Measurements from ENCODE around the gene TTC16.
"Not testable (repeated sequence)": the region's sequence is repeated elsewhere in the genome, so short reads cannot be mapped to it uniquely, and the experiment has no call there.

TTC16 gene

DNA sequence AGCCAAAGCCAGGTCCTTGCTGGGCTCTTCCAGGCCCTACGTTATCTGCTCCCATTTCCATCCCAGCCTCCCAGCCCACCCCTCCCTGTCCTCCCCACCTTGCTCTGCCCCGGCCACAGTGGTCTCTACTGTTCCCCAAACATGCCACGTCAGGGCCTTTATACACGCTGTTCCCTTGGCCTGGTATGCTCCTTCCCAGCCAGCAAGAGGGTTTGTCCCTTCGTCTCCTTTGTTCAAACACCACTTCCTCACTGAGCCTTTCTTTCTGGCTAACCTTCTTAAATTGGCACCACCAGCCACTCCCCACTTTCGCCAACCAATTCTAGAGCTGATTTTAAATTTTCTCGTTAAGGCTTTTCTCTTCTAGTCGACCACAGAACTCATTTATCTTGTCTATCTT is 52.8 kb downstream of the TTC16 start:
- no peak for DNase-seq (ENCODE audit: low spot score)

DNA sequence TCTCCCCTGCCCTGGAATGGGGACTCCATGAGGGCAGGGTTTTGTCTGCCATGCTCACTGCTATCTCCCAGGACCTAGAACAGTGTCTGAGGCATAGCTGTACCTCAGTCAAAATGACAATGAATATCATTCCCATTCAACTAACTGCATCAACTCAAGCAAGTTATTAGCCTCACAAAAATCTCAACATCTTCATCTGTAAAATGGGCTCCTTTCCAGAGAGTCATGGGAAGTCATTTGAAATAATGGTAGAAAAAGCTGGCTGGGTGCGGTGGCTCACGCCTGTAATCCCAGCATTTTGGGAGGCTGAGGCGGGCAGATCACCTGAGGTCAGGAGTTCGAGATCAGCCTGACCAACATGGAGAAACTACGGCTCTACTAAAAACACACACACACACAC is 53.2 kb downstream of the TTC16 start:
- no peak for DNase-seq (ENCODE audit: low spot score)

DNA sequence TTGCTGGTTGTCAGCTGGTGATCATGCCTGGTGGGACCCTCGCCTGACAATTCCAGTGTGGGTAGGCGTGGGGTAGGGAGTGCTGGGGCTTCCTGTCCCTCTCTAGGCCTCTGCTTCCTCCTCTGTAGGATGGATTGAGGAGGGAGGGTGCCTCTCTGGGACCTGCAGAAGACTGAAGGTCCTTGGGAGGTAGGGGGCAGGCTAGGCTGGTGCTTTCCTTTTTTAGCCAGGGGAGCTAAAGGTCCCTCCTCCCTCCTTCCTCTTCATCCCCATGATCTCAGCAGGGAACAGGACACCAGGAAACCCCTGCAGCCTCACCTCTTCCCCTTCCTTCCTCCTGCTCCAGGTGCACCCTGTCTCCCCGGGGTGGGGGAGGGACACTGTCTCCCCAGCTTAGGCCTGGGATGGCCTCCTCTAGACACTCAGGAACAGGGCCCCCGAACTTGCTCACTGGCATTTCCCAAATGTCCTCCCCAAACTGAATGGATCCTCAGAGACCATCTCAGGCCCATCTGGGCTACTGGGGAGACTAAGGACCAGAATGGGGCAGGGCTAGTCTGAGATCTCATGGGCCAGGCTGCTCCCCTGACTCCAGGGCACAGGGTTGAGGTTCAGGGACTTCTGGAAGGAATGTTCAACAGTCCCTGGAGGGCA is 54.2 kb downstream of the TTC16 start:
- no peak for DNase-seq (ENCODE audit: low spot score)

DNA sequence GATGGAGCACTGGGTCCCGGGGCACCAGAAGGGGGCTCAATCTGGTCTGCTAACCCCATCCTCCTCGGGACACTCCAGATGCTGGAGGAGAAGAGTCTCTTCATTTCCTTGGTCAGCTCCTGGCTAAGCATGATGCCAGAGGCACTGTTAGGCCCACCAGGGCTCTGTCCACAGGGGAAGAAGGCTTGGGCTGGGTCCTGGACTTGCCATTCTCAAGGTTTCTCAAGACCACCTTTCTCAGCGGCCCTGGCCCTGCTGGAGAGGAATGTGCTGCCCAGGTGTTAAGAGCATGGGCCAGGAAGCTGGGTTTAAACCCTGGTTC is 54.7 kb downstream of the TTC16 start:
- DNase-seq (ENCODE audit: low spot score), result no peak

GRCh38 chr9:127770905-127771569 is 55.2 kb downstream of the TTC16 start:
- DNase-seq (ENCODE audit: low spot score), result peak; percentile 97

DNA sequence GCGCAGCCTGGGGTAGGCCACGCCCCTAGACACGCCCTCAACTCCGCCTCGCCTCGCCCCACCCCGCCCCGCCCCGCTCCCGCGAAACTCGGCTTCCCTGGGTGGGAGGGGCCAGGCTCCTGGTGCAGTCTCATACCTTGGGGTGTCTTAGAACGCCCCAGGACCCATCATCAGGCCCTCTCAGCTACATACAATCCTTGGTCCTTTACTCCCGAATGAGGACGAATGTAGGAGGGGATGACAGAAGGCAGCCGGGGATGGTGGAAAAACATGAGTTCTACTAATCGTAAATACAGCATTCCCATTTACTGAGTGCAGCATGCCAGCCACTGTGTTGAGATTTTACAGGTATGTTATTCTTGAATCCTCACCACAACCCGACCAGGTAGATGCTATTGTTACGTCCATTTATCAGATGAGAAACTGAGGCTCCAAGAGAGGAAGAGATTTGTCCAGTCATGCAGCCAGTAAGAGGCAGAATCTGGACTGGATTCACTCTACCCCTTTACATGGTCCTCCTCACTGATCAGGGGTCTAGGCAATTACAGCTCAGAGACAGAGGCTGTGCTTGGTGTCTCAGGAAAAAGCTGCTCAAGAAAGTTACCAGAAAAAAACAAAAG is 55.8 kb downstream of the TTC16 start:
- no peak for DNase-seq (ENCODE audit: low spot score)

DNA sequence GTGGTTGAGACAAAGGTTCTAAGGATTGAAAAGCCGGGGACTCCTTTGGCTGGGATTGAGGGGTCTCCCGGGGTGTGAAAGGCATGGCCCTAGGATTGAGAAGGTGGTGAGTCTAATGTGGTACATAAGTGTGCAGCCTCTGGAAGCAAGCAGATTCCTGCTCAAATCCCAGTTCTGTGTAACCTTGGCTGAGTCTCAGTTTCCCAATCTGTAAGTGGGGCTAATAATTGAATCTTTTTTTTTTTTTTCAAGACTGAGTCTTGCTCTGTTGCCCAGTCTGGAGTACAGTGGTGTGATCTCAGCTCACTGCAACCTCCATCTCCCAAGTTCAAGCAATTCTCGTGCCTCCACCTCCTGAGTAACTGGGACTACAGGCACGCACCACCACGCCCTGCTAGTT is 56.7 kb downstream of the TTC16 start:
- DNase-seq (ENCODE audit: low spot score), result no peak

GRCh38 chr9:127773272-127773671 is 57.4 kb downstream of the TTC16 start:
- DNase-seq (ENCODE audit: low spot score), result no peak

DNA sequence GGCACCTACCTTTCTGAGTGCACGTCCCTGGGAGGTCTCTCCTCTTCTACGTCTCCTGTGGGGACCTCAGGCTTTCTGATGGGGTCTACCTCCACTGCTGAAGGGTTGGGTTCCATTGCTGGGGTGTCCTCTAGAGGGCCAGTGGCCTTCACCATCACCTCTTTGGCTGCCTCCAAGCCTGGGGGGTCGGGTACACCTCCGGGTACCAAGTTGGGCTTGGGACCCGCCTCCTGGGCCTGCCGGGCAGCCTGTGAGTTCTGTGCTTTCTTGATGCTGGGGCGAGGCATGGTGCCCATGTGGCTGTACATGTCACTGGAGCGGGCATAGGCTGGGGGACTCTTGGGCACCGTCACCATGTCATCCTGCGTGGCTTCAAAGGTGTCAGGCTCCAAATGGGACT is 58.1 kb downstream of the TTC16 start:
- no peak for DNase-seq (ENCODE audit: low spot score)

- no peak for DNase-seq (ENCODE audit: low spot score)
These were observed 60.5 kb downstream of the TTC16 start for GRCh38 chr9:127776195-127776923.

DNA sequence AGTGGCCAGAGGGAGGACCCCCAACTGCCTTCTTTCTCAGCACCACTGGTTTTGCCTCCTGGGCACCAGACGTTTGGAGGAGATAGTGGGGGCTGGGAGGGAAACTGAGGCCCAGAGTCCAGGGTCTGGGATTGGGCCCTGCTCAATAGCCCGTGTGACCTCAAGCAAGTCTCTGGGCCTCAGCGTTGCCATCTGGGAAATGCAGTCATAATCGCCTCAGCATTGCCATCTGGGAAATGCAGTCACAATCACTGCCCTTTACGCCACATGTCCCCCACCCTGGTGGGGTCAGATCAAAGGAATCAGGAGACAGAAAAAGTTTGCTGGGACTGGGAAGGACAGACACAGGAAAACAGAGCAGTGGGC is 61.0 kb downstream of the TTC16 start:
- DNase-seq (ENCODE audit: low spot score), result no peak

- DNase-seq (ENCODE audit: low spot score), result no peak
These were observed 61.6 kb downstream of the TTC16 start for GRCh38 chr9:127777368-127777980.

GRCh38 chr9:127778280-127779135 is 62.6 kb downstream of the TTC16 start, which contains the start of gene SH2D3C:
SH2D3C (minus strand) TSS chr9:127778666; CDS start chr9:127778627, 39 bp downstream.
- DNase-seq (ENCODE audit: low spot score), result no peak

DNA sequence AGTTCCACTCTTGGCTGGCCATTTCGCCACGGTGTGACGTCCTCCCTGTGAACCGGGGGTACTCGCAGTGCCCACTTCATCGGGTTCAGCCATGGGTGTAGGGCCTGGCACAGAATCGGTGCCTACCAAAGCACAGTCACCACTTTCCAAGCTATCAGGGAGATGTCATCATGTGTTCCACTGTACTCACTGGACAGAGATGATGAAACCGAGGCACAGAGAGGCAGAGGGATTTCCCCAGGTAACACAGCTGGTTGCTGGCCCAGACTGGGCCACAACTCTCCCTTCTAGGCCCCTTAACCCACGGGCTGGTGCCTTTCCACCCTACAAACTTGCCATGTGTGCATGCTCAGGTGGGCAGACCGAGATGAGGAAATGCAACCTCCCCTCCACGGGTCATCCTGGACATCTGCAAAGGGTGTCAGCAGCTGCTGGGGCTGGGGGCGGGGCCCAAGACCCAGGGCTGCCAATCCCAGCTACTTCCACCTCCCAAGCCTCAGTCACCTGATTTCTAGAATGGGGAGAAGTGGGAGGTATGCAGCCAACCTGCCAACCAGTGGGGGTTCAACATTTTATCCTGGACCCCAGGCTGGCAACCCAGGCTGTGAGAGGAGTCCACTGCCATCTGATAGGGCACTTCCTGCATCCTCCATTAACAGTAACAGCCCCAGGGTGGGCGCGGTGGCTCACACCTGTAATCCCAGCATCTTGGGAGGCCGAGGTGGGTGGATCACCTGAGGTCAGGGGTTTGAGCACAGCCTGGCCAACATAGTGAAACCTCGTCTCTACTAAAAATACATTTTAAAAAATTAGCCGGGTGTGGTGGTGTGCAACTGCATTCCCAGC is 63.5 kb downstream of the TTC16 start:
- DNase-seq (ENCODE audit: low spot score), result no peak

GRCh38 chr9:127780126-127780885 is 64.4 kb downstream of the TTC16 start:
- no peak for DNase-seq (ENCODE audit: low spot score)

DNA sequence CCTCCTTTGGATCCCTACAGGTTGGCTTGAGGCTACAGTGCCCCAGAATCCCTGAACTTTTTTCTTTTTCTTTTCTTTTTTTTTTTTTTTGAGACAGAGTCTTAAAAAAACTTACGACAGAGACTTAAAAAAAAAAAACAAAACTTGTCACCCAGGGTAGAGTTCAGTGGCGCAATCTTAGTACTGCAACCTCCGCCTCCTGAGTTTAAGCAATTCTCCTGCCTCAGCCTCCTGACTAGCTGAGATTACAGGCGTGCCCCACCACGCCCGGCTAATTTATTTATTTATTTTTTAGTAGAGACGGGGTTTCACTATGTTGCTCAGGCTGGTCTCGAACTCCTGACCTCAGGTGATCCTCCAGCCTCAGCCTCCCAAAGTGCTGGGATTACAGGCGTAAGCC is 65.0 kb downstream of the TTC16 start:
- DNase-seq (ENCODE audit: low spot score), result not testable (repeated sequence)
